WERI-Rb-1 (cell line): Measurements from ENCODE around the gene OBP2A.

Experiments
- DNase-seq: peaks from one replicate; pipeline ENCODE4 v3.0.0-alpha.2; 2020
- H3K27ac ChIP-seq: fragments of 250-450 bp; sonication (Bioruptor Pico); 2 replicates; pipeline ENCODE4 v1.5.1; 2020; ENCODE audit warnings: mild to moderate bottlenecking, moderate library complexity
- H3K27me3 ChIP-seq: fragments of 250-450 bp; sonication (Bioruptor Pico); 2 replicates; pipeline ENCODE4 v1.5.1; 2021; ENCODE audit warnings: mild to moderate bottlenecking, low read depth, moderate library complexity; ENCODE audit not compliant: insufficient read depth, severe bottlenecking
- H3K36me3 ChIP-seq: fragments of 250-450 bp; sonication (Bioruptor Pico); 2 replicates; pipeline ENCODE4 v1.5.1; 2020; ENCODE audit warnings: mild to moderate bottlenecking, moderate library complexity
- H3K4me3 ChIP-seq: 2 replicates; pipeline ENCODE4 v1.5.1; 2011; ENCODE audit warnings: low read depth, mild to moderate bottlenecking, control low read depth, low read length
- H3K9me3 ChIP-seq: fragments of 250-450 bp; sonication (Bioruptor Pico); 2 replicates; pipeline ENCODE4 v1.5.1; 2021; ENCODE audit warnings: mild to moderate bottlenecking, moderate library complexity; ENCODE audit not compliant: severe bottlenecking
- CTCF ChIP-seq: IDR thresholded peaks from 2 replicates; pipeline ENCODE4 v1.5.1; 2011; ENCODE audit warnings: low read depth, mild to moderate bottlenecking, control low read depth, inconsistent platforms, low read length

Gene OBP2A

GRCh38 chr9:135550344-135550918, 4.5 kb downstream of the OBP2A start:
- DNase-seq: no peak
- Histone ChIP-seq H3K36me3 (no peaks in the 10 kb centered on the region), H3K27ac (no peak overlapping the region), H3K27me3 (no peaks in the 10 kb centered on the region), H3K9me3 (no peaks in the 10 kb centered on the region), H3K4me3 (no peak overlapping the region)
- no peak for TF ChIP-seq CTCF

- Histone ChIP-seq H3K27ac (no peak overlapping the region), H3K9me3 (no peaks in the 10 kb centered on the region), H3K36me3 (no peaks in the 10 kb centered on the region), H3K4me3 (no peak overlapping the region), H3K27me3 (no peaks in the 10 kb centered on the region)
- TF ChIP-seq CTCF: no peak
- no peak for DNase-seq
Observed at GRCh38 chr9:135551031-135551430, 5.1 kb downstream of the OBP2A start.

- Histone ChIP-seq H3K36me3 (no peaks in the 10 kb centered on the region), H3K4me3 (no peak overlapping the region), H3K9me3 (no peaks in the 10 kb centered on the region), H3K27ac (no peak overlapping the region), H3K27me3 (no peaks in the 10 kb centered on the region)
- no peak for DNase-seq
- TF ChIP-seq CTCF: no peak
Observed at GRCh38 chr9:135551456-135551855, 5.5 kb downstream of the OBP2A start.

GRCh38 chr9:135552021-135552697, 6.2 kb downstream of the OBP2A start:
- no peak overlapping the region for H3K27ac ChIP-seq
- H3K36me3 ChIP-seq: no peaks in the 10 kb centered on the region
- no peaks in the 10 kb centered on the region for H3K27me3 ChIP-seq
- no peak overlapping the region for H3K4me3 ChIP-seq
- TF ChIP-seq CTCF: no peak
- no peak for DNase-seq
- no peaks in the 10 kb centered on the region for H3K9me3 ChIP-seq

- no peak overlapping the region for H3K4me3 ChIP-seq
- H3K27me3 ChIP-seq: no peaks in the 10 kb centered on the region
- no peak for DNase-seq
- H3K9me3 ChIP-seq: no peaks in the 10 kb centered on the region
- TF ChIP-seq CTCF: no peak
- no peak overlapping the region for H3K27ac ChIP-seq
- H3K36me3 ChIP-seq: no peaks in the 10 kb centered on the region
Observed at GRCh38 chr9:135552698-135553171, 6.8 kb downstream of the OBP2A start.
